Activated T-cell treated with anti-CD3 and anti-CD28 coated beads, Interleukin-2, amount 50 U/mL, for 24 hours (primary cell): ENCODE results near the gene NTHL1.

Source experiments
- DNase-seq: peaks from one replicate; pipeline ENCODE4 v3.0.0-alpha.2; 2020
- H3K27ac Mint-ChIP-seq: 2 replicates; pipeline ENCODE4 v1.8.0; 2020; ENCODE audit warnings: mild to moderate bottlenecking, mixed read lengths
- H3K27me3 Mint-ChIP-seq: 2 replicates; pipeline ENCODE4 v1.8.0; 2020; ENCODE audit warnings: mixed read lengths
- H3K36me3 Mint-ChIP-seq: 2 replicates; pipeline ENCODE4 v1.8.0; 2020; ENCODE audit warnings: low read depth, mixed read lengths
- H3K4me1 Mint-ChIP-seq: 2 replicates; pipeline ENCODE4 v1.8.0; 2020; ENCODE audit warnings: low read depth, mixed read lengths
- H3K4me3 Mint-ChIP-seq: 2 replicates; pipeline ENCODE4 v1.8.0; 2020; ENCODE audit warnings: mild to moderate bottlenecking, moderate library complexity, mixed read lengths
- H3K9me3 Mint-ChIP-seq: 2 replicates; pipeline ENCODE4 v1.8.0; 2020; ENCODE audit warnings: mixed read lengths

NTHL1 gene

GRCh38 chr16:2087748-2088631 is 40.4 kb upstream of the NTHL1 start:
- H3K27me3 Mint-ChIP-seq = no peaks in the 10 kb centered on the region
- no peak for DNase-seq
- no peak overlapping the region for H3K27ac Mint-ChIP-seq
- H3K4me3 Mint-ChIP-seq = no peak overlapping the region
- no peaks in the 10 kb centered on the region for H3K9me3 Mint-ChIP-seq
- H3K4me1 Mint-ChIP-seq = peaks cover 1% of the 10 kb centered on the region
- H3K36me3 Mint-ChIP-seq = peaks cover 55% of the 10 kb centered on the region

GRCh38 chr16:2086812-2087747 is 39.4 kb upstream of the NTHL1 start:
- no peak overlapping the region for H3K27ac Mint-ChIP-seq
- H3K36me3 Mint-ChIP-seq = peaks cover 57% of the 10 kb centered on the region
- DNase-seq = no peak
- peaks cover 2% of the 10 kb centered on the region for H3K4me1 Mint-ChIP-seq
- H3K9me3 Mint-ChIP-seq = no peaks in the 10 kb centered on the region
- H3K27me3 Mint-ChIP-seq = no peaks in the 10 kb centered on the region
- no peak overlapping the region for H3K4me3 Mint-ChIP-seq

- H3K27me3 Mint-ChIP-seq = no peaks in the 10 kb centered on the region
- DNase-seq = no peak
- peaks cover 2% of the 10 kb centered on the region for H3K4me1 Mint-ChIP-seq
- no peak overlapping the region for H3K4me3 Mint-ChIP-seq
- H3K27ac Mint-ChIP-seq = no peak overlapping the region
- no peaks in the 10 kb centered on the region for H3K9me3 Mint-ChIP-seq
- H3K36me3 Mint-ChIP-seq = peaks cover 55% of the 10 kb centered on the region
Measured at GRCh38 chr16:2086106-2086742, 38.6 kb upstream of the NTHL1 start.

- no peak for DNase-seq
- Mint-ChIP-seq H3K9me3 (no peaks in the 10 kb centered on the region), H3K27ac (no peak overlapping the region), H3K27me3 (no peaks in the 10 kb centered on the region), H3K4me3 (no peak overlapping the region), H3K36me3 (peaks cover 61% of the 10 kb centered on the region), H3K4me1 (peaks cover 2% of the 10 kb centered on the region)
Measured at GRCh38 chr16:2085669-2086068, 38.0 kb upstream of the NTHL1 start.

GRCh38 chr16:2084895-2085625 is 37.4 kb upstream of the NTHL1 start:
- Mint-ChIP-seq H3K4me3 (no peak overlapping the region), H3K27ac (peak overlapping the region; percentile 8), H3K36me3 (peaks cover 60% of the 10 kb centered on the region), H3K9me3 (no peaks in the 10 kb centered on the region), H3K27me3 (no peaks in the 10 kb centered on the region), H3K4me1 (peaks cover 2% of the 10 kb centered on the region)
- DNase-seq = no peak

GRCh38 chr16:2083876-2084780 is 36.5 kb upstream of the NTHL1 start:
- DNase-seq = no peak
- Mint-ChIP-seq H3K36me3 (peaks cover 60% of the 10 kb centered on the region), H3K9me3 (no peaks in the 10 kb centered on the region), H3K4me1 (peaks cover 2% of the 10 kb centered on the region), H3K4me3 (no peak overlapping the region), H3K27me3 (no peaks in the 10 kb centered on the region), H3K27ac (no peak overlapping the region)

GRCh38 chr16:2083409-2083808 is 35.8 kb upstream of the NTHL1 start:
- no peak overlapping the region for H3K4me3 Mint-ChIP-seq
- peaks cover 2% of the 10 kb centered on the region for H3K4me1 Mint-ChIP-seq
- H3K27me3 Mint-ChIP-seq = no peaks in the 10 kb centered on the region
- peaks cover 60% of the 10 kb centered on the region for H3K36me3 Mint-ChIP-seq
- no peak for DNase-seq
- no peak overlapping the region for H3K27ac Mint-ChIP-seq
- no peaks in the 10 kb centered on the region for H3K9me3 Mint-ChIP-seq

- Mint-ChIP-seq H3K27ac (no peak overlapping the region), H3K9me3 (no peaks in the 10 kb centered on the region), H3K4me3 (no peak overlapping the region), H3K4me1 (peaks cover 2% of the 10 kb centered on the region), H3K36me3 (peaks cover 57% of the 10 kb centered on the region), H3K27me3 (no peaks in the 10 kb centered on the region)
- DNase-seq = no peak
Measured at GRCh38 chr16:2082983-2083364, 35.3 kb upstream of the NTHL1 start.

- Mint-ChIP-seq H3K27me3 (no peaks in the 10 kb centered on the region), H3K9me3 (no peaks in the 10 kb centered on the region), H3K4me3 (no peak overlapping the region), H3K36me3 (peaks cover 54% of the 10 kb centered on the region), H3K4me1 (peaks cover 2% of the 10 kb centered on the region), H3K27ac (no peak overlapping the region)
- no peak for DNase-seq
Measured at GRCh38 chr16:2082171-2082982, 34.7 kb upstream of the NTHL1 start.

- Mint-ChIP-seq H3K36me3 (peaks cover 52% of the 10 kb centered on the region), H3K27ac (no peak overlapping the region), H3K4me1 (peaks cover 2% of the 10 kb centered on the region), H3K4me3 (no peak overlapping the region), H3K9me3 (no peaks in the 10 kb centered on the region), H3K27me3 (no peaks in the 10 kb centered on the region)
- DNase-seq = no peak
Measured at GRCh38 chr16:2081201-2082084, 33.8 kb upstream of the NTHL1 start.

- H3K27ac Mint-ChIP-seq = no peak overlapping the region
- H3K27me3 Mint-ChIP-seq = no peaks in the 10 kb centered on the region
- DNase-seq = no peak
- peaks cover 60% of the 10 kb centered on the region for H3K36me3 Mint-ChIP-seq
- H3K9me3 Mint-ChIP-seq = no peaks in the 10 kb centered on the region
- peaks cover 2% of the 10 kb centered on the region for H3K4me1 Mint-ChIP-seq
- H3K4me3 Mint-ChIP-seq = no peak overlapping the region
Measured at GRCh38 chr16:2079991-2080390, 32.4 kb upstream of the NTHL1 start.

GRCh38 chr16:2079311-2079800 is 31.7 kb upstream of the NTHL1 start:
- Mint-ChIP-seq H3K27me3 (no peaks in the 10 kb centered on the region), H3K9me3 (no peaks in the 10 kb centered on the region), H3K4me3 (no peak overlapping the region), H3K36me3 (peaks cover 66% of the 10 kb centered on the region), H3K27ac (no peak overlapping the region), H3K4me1 (peaks cover 2% of the 10 kb centered on the region)
- no peak for DNase-seq
